Coronary artery (tissue), 2 donors: ENCODE data around the gene CAPN12.

Experiments
- DNase-seq: peaks from one replicate; pipeline ENCODE4 v3.0.0-alpha.2; 2017; ENCODE audit warnings: low spot score
- H3K27ac ChIP-seq, 2 donors: fragments of 200-600 bp; sonication (generic); one replicate each; pipeline ENCODE4 v1.5.1; 2016 to 2019
- H3K4me3 ChIP-seq: fragments of 200-600 bp; sonication (generic); 2 replicates; pipeline ENCODE4 v1.5.1; 2016; ENCODE audit warnings: mild to moderate bottlenecking, moderate library complexity
- CTCF ChIP-seq: fragments of 200-600 bp; sonication (generic); IDR thresholded peaks from one replicate; pipeline ENCODE4 v1.5.1; 2019; ENCODE audit warnings: antibody characterized with exemption

Gene CAPN12

GRCh38 chr19:38710928-38711725 lies 33.1 kb downstream of the CAPN12 start:
- H3K4me3 ChIP-seq, result peak overlapping the region; percentile 25
- no peak for DNase-seq
- no peak for TF ChIP-seq CTCF
- H3K27ac ChIP-seq, result peak overlapping the region; percentile 51 to 91

GRCh38 chr19:38710416-38710702 lies 33.9 kb downstream of the CAPN12 start:
- TF ChIP-seq CTCF, result no peak
- Histone ChIP-seq H3K4me3 (no peak overlapping the region), H3K27ac (peak overlapping the region; percentile 51 to 91)

GRCh38 chr19:38709671-38710415 lies 34.4 kb downstream of the CAPN12 start:
- no peak for DNase-seq
- H3K4me3 ChIP-seq, result no peak overlapping the region
- no peak for TF ChIP-seq CTCF
- peak overlapping the region; percentile 51 to 91 for H3K27ac ChIP-seq

More at GRCh38 chr19:38710416-38710702, 33.9 kb downstream of the CAPN12 start:
- no peak for DNase-seq

- TF ChIP-seq CTCF, result no peak
- peak overlapping the region; percentile 58 to 91 for H3K27ac ChIP-seq
- no peak for DNase-seq
- H3K4me3 ChIP-seq, result no peak overlapping the region
Measured at GRCh38 chr19:38709119-38709518, 35.2 kb downstream of the CAPN12 start.

- no peak for DNase-seq
- Histone ChIP-seq H3K4me3 (no peak overlapping the region), H3K27ac (peak overlapping the region; percentile 58 to 91)
- TF ChIP-seq CTCF, result no peak
Measured at GRCh38 chr19:38708413-38709024, 35.8 kb downstream of the CAPN12 start.

GRCh38 chr19:38707512-38708114 lies 36.7 kb downstream of the CAPN12 start:
- TF ChIP-seq CTCF, result no peak
- no peak for DNase-seq
- Histone ChIP-seq H3K27ac (peak overlapping the region; percentile 58 to 91), H3K4me3 (no peak overlapping the region)
